AG10803 (cell line): Measurements from ENCODE around the gene LDB2.

ENCODE experiments used
- DNase-seq: peaks from one replicate; pipeline ENCODE4 v3.0.0; 2010; ENCODE audit warnings: low read depth
- H3K4me3 ChIP-seq: 2 replicates; pipeline ENCODE4 v1.5.1; 2011; ENCODE audit warnings: mild to moderate bottlenecking, low read length, control low read depth
- TF ChIP-seq, protein P1 (sequence below): conservative IDR thresholded peaks from 2 replicates; pipeline ENCODE4 v1.5.1; 2011; ENCODE audit warnings: mild to moderate bottlenecking, low read length, control low read depth, inconsistent platforms

Gene LDB2

DNA sequence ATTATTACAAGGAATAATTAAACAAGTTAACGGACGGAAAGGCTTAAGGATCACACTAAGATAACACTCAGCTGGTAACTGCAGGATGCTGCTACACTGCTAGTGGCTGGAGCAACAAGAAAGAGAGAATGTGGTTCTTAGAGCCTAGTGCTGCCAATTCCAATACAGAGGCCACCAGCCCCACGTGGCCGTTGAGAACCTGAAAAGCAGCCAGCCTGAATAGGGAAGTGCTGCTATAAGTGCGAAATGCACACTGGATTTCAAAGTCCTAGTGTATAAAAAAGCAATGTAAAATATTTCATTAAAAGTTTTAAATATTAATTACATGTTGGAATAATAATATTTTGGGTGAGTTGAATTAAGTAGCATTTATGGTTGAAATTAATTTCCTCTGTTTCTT is 414.9 kb downstream of the LDB2 start:
- TF ChIP-seq, protein P1, sequence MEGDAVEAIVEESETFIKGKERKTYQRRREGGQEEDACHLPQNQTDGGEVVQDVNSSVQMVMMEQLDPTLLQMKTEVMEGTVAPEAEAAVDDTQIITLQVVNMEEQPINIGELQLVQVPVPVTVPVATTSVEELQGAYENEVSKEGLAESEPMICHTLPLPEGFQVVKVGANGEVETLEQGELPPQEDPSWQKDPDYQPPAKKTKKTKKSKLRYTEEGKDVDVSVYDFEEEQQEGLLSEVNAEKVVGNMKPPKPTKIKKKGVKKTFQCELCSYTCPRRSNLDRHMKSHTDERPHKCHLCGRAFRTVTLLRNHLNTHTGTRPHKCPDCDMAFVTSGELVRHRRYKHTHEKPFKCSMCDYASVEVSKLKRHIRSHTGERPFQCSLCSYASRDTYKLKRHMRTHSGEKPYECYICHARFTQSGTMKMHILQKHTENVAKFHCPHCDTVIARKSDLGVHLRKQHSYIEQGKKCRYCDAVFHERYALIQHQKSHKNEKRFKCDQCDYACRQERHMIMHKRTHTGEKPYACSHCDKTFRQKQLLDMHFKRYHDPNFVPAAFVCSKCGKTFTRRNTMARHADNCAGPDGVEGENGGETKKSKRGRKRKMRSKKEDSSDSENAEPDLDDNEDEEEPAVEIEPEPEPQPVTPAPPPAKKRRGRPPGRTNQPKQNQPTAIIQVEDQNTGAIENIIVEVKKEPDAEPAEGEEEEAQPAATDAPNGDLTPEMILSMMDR, result no peak
- no peak for DNase-seq
- H3K4me3 ChIP-seq, result no peak overlapping the region

DNA sequence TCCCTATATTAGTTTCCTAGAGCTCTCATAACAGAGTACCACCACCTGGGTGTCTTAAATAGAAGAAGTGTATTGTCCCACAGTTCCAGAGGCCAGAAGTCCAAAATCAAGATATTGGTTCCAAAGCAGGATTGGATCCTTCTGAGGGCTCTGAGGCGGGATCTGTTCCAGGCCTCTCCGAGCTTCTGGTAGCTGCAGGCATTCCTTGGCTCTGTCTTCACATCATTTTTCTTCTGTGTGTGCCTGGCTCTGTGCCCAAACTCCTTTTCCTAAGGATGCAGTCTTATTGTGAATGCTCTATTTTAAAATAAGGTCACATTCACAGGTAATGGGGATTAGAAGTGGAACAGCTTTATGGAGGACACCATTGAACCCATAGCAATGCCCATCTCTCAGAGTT is 418.4 kb downstream of the LDB2 start:
- peak; percentile 17 for DNase-seq
- H3K4me3 ChIP-seq, result no peak overlapping the region
- TF ChIP-seq, protein P1, result no peak

DNA sequence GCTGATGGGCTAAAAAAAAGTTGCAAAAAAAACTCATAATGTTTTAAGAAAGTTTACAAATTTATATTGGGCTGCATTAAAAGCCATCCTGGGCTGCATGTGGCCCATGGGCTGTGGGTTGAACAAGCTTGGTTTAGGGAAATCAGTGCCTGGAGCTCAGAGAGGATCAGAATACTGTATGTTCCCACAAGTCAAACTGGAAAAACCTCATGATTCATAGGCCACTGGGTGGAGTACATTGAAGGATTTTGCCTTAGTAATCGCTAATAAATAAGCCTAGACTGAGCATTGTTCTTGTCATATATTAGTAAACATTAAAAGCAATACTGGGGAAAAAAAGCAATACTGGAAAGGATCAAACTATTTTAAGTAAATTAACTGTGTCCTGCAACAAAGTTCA is 425.9 kb downstream of the LDB2 start:
- TF ChIP-seq, protein P1, result no peak
- DNase-seq, result no peak
- no peak overlapping the region for H3K4me3 ChIP-seq

DNA sequence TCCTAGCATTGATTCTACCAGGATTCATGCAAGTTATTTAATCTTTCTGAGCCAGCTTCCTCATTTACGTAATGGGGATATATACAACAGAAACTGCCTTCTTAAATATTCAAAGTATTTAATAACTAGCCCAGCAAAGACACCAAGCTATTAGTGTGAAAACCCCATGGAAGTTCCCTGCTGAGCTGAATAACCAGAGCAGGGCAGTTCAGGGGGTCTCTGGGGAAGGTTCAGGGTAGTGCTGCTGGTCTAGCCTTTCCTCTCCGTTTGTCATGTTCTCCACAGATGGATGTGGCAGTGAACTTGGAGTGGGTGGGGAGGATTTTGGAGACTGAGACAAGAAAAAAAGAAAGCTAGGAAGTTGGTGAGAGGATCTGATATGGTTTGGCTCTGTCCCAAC is 431.4 kb downstream of the LDB2 start:
- no peak for DNase-seq
- H3K4me3 ChIP-seq, result no peak overlapping the region
- TF ChIP-seq, protein P1, result no peak

DNA sequence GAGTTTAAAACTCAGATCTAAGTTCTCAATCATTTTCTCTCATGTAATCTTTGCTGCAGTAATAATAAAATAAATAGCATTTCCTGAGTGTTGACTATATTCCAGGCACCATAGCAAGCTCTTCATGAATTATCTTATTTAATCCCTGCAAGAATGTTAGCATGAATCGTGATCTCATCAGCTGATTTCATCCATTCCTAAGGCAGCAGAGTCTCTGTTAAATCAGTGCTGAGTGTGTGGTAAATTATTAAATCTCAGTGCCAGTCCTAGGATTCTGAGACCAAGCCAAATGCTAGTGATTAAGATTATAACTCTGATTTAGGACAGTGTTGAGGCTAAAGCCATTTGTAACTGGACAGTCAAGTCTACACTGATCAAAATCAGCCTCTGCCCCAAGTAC is 431.9 kb downstream of the LDB2 start:
- DNase-seq, result no peak
- no peak overlapping the region for H3K4me3 ChIP-seq
- TF ChIP-seq, protein P1, result no peak

DNA sequence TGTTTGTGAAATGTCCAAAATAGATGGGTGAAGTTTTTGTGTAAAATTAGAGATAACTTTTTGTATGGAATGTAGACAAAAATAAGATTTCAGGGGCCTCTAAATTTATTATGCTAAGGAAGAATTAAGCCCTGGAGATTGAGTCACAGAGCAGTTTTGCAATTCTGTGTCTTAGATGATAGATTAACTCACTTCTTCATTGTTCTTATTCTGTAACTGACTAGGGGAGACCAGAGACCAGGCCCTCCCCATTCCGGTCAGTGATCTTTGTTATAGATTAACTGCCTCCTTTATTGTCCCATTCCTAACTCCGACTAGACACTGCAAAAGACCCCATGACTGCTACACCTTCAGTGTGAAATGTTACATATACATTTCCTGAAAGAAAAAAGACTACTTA is 433.8 kb downstream of the LDB2 start:
- no peak overlapping the region for H3K4me3 ChIP-seq
- DNase-seq, result no peak
- TF ChIP-seq, protein P1, result no peak

DNA sequence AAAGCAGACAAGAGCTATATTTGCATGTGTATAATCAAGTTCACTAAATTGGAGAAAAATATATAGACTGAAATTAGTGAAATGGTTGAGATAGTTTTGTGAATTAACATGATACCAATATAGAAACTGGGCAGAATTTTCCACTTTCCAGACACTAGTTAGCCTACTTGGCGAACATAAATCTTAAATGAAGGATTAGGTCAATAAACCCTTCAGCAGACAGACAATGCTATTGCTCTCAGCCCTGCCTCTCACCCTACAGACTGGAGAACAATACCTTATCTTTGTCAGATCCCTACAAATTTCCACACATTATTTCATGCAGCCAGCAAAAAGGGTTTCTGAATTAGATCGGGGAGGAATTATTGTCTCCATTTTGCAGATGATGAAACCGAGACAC is 435.8 kb downstream of the LDB2 start:
- no peak overlapping the region for H3K4me3 ChIP-seq
- TF ChIP-seq, protein P1, result no peak
- no peak for DNase-seq
